ENCODE results near the gene ITPR2. TPM values are rescaled to one million over a fixed set of nuclear protein-coding genes. Genes with fewer than 3 reads are reported as not detected.

The ITPR2 gene
- polyA plus RNA-seq, 4 donors: 11.0 to 15.3 (median 14.6) TPM

DNA sequence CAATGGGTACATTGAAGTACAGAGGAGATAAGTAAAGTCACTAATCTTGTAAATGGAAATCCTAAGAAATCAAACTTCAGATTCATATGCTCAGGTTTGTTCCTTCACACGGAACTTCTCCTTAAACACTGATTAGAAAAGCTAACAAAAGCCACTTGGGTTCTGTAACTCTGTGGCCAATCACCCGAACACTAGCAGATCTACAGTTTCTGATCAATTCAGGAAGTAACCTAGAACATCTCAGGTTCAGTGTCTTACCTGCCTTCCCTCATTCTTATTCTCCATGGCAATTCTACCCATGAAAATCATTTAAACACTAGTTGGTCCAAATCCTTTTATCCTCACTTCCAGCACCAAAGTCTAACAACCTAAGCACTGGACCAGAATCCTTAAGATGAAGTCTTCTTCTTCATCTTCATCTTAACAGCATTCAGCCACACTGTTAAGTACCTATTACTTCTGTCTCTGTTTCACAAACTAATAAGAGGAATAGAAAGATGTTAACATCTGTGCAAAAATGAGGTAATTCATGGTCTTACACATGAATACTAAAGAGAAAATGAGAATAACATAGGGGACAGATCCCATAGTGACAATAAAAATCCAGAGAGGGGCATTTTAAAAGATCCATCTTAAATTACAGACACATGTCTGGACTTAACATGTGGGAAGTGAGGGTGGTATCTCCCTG is 453.1 kb downstream of the ITPR2 start:
- DNase-seq (ENCODE audit: low read depth in 4 of 4, low spot score in 2 of 4): no peak

DNA sequence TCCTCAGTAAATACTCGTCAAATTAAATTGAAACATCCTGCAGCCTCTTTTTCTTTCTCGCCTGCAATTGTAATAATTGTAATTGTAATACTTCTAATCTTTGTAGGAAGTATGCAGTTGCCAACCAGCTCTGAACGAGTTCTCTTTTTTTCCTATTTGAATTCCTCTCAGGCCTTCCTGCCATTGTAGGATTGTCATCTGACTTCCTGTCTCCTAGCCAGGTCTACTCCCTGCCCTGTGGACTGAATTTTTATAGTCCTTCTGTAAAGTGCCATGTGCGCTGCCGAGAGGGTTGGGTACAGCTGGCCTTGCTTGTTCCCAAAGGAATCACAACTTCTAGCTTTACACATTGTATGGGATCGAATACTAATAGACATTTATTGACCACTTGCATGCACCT is 454.3 kb downstream of the ITPR2 start:
- DNase-seq (ENCODE audit: low read depth in 4 of 4, low spot score in 2 of 4): no peak

DNA sequence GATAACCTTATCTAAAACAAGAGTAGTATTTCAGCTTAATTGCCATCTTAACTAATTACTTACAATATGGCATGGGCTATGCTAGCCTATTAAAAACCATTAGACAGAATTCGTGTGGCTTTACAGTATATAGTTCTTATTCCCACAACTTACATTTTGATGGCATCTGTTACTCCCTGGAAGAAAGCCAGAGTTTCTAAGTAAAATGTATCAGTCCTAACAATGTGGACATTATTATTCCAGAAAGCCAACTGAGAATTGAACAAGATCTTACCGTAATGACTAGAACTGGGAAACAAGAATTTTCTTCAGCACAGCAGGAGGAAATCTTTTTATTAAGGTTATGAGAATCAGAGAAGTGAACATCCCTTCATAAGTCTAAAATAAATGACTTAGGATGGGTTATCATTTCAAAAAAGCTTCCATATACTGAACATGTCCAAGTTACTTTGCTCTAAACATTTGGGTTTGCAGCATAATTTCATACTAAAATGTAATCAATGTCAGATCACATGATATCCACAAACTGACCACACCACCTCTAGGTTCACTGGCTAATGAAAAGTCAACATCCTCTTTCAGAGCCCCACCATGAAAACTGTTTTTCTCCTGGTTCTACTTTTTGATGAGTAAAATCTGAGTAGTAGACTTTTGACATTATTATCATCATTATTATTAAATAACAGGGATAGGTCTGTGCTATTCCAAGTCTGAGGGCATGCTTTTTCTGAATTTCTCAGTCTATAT is 457.9 kb downstream of the ITPR2 start:
- no peak for DNase-seq (ENCODE audit: low read depth in 4 of 4, low spot score in 2 of 4)

DNA sequence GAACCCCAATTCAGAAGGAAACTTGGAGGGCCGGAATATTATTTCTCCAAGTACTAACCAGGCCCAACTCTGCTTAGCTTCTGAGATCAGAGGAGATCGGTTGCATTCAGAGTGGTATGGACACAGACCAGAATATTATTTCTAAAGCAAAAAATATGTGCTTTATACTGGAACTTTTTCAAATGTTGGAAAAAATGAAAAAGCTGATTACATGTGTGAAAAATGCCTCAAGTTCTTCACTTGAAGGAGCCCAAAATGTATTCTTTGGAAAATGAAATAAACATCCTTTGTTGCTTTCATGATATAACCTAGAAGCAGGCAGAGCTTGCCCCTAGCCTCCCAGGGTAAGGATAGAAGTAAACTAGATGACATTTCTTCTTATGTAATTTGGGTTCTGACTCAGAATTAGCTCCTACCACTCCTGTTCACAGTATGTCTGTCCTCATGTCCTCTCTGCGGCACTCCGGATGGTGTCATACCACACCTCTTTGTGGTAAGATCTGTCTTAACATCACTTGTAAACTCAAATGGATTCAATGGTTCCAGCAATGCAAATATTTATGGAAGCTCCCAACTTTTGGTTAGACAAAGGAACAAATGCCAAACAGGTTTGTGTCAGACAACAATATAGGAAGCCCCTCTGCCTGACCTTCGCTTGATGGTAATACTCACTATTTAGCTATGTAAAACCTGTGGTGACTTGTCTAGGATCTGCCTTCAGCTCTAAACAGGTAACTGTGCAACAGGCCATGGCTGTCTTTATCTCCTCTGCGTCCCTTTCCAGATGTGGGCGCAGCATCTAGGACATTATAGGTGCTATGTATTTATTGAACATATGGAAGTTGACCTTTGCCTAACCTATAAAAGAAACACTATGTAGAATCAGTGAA is 459.1 kb downstream of the ITPR2 start:
- DNase-seq (ENCODE audit: low read depth in 4 of 4, low spot score in 2 of 4): no peak

DNA sequence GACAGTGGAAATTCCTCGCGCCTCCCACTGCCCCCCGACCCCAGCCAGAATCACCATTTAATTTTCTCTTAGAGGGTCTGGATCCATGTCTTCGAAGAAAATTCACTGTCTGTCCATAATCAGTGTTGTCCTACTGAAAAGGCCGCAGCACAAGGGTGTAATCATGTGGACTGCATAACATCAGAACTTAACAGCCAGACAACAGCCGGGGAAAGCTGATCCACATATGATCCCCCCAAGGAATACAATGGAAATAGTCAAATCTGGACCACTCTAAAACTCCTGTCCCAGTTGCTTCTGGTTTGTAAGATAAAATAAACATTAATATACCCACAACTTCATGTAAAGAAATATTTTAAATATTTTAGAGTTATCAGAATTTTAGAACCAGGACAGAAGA is 460.1 kb downstream of the ITPR2 start:
- no peak for DNase-seq (ENCODE audit: low read depth in 4 of 4, low spot score in 2 of 4)

DNA sequence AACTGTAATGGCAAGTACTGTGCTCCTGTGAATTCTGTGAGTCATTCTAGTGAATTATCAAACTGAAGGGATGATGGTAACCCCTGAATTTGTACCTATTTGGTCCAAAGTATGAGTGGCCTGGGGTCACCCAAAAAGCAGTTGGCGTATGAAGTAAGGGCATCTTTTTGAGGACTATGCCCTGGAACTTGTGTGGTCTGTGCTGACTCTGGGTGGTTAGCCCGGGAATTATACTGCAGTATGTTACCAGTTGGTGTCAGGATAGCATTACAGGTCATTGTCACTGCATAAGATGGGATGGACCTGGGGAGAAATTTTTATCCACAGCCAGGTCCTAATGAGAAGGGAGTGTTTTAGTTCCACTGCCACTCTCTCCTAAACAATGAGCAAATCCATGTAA is 462.9 kb downstream of the ITPR2 start:
- no peak for DNase-seq (ENCODE audit: low read depth in 4 of 4, low spot score in 2 of 4)

DNA sequence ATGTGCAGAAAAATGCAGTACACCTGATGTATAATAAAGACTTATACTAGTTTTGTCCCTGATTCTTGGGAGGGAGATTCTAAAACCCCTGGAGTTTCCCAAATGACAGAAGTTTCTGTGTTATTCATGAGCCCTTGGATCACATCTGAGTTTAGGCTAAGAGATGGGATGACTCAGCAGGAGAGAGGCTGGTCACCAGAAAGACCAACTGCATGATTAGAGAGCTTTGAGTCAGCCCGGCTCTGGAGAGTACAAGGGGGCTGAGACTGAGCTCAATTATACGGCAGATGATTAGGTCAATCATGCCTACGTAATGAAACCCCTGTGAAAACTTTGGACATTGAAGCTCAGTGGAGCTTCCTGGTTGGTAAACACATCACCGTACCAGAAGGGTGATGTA is 463.4 kb downstream of the ITPR2 start:
- DNase-seq (ENCODE audit: low read depth in 4 of 4, low spot score in 2 of 4): no peak

DNA sequence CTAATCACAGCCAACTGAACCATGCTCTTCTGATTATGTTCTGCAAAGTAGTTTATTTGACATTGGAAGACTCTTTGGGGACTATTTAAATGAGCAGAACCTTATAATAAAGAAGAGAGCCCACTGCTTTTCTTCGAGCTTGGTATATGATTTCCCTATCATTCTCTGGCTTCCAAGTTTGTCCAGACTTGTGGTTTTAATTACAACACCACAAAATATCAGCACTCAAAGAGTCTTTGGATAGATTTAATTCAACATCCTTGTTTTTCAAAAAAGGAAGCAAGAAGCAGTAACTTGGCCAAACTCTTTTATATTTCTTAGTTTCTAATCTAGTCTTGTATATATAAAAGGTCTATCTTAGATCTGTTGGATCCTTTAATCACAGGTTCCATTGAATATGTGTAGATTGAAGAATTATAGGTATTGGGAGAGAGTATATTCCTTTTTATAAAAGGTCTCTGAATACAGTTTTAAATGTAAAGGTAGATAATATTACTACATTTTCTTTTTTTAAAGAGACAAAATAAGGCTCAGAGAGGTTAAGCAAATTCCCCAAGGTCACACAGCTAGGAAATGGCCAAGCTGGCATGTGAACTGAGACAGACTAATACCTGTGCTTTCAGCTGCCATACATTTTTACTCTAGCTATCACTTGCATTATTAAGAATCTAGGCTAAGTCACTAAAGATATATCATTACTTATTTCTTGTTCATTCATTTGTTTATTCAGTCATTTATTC is 464.8 kb downstream of the ITPR2 start:
- DNase-seq (ENCODE audit: low read depth in 4 of 4, low spot score in 2 of 4): no peak

DNA sequence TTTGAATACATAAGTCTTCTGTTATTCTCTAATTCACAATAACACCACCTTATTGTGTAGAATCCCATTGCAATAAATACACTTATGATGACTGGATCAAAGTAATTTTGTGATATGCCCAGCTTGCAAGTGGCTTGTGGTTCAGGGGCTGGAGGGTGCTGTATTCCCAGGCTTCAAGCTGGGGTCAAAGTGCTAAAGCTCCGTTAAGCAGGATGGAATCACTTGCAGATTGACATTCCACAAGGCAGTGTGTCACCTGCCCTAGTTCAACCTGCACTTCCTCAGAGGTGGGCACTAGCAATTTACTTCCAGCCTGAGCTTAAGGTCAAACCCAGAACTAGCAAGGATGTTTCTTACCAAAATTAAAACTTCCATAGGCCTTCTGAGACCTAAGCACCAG is 471.0 kb downstream of the ITPR2 start:
- no peak for DNase-seq (ENCODE audit: low read depth in 4 of 4, low spot score in 2 of 4)

DNA sequence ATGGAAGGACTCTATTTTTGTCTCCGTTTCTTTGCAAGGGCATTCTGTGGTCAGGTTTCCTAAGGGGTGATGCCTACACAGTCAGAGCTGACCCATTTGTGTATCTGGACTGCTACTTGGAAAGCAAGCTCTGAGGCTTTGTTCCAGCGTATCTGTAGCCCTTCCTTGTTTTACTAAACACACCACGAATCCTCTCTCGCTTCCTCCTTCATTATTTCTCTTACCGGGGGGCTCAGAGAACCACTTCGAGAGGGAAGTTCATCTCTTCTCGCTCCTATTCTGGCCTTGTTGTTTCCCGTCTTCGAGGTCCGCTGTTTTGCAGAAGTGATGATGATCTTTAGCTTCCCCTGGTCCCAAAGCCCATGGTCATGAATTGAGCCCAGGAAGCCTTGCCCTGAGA is 472.9 kb downstream of the ITPR2 start:
- no peak for DNase-seq (ENCODE audit: low read depth in 4 of 4, low spot score in 2 of 4)

DNA sequence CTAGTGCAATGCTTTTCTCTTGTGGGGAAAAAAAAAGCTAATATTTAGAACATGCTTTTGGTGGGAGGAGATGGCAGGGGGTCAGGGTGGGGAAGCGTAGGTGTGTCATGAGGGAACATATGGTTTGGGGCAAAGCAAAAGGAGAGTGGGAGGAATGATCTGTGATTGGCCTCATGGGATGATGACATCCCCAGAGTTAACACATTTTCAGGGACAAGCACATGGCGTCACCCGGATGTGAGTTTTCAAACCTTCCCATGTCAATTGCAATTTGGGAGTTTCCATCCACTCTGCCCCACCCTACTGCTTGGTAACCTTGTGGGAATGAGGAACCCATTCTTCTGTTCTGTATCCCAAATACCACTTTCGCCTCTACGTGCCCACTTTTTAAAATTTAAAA is 473.4 kb downstream of the ITPR2 start:
- DNase-seq (ENCODE audit: low read depth in 4 of 4, low spot score in 2 of 4): no peak

DNA sequence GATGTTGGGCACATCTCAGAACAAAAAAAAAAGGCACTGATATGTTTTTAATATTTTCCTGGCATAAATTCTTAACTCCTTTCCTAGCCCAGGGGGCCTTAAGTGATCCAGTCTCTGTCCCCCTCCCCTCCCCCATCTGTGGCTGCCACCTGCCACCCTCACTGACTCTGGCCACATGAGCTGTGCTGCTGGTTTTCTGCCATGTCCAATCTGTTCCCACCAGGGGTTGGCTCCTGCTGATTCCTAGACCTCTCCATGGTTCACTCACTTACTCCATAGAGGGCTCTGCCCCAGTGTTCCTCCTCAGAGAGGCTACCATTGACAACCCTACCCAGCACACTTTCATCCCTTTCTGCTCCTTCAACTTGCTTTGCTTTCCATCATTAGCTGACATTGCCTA is 474.3 kb downstream of the ITPR2 start:
- no peak for DNase-seq (ENCODE audit: low read depth in 4 of 4, low spot score in 2 of 4)

DNA sequence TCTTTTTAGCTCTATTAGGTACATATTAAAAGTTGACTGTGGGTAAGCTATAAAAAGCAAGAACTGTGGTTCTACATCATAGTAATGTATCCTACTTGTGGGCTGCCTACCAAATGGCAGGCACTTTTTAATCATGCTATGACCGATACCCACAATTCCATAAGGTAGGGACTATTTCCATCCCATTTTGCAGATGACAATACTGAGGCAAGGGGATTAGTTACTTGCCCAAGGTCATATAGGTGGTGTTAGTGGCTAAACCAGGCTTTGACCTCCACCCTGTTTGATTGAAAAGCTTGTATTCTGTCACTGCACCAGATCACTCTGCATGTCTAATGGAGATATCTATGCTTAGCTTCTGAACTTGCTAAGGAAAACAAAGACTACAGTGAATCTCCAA is 485.7 kb downstream of the ITPR2 start:
- DNase-seq (ENCODE audit: low read depth in 4 of 4, low spot score in 2 of 4): no peak

DNA sequence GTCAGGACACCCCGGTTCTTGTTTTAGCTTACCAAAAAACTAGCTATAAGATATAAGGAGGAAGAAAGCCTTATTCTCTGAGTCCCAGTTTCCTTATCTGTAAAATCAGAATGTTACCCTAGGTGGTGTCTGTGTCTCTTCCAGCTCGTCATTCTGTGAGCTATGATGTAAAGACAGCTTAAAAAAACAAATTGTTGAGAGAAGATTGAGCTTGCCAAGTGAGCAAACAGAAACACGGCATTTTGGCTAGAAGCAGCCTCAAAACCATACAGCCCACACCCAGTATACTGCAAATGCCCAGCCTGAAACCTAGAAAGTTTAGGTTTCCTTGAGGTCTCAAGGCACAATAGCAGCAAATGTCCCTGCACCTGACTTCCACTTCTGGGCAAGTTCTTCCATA is 486.3 kb downstream of the ITPR2 start:
- DNase-seq (ENCODE audit: low read depth in 4 of 4, low spot score in 2 of 4): no peak

DNA sequence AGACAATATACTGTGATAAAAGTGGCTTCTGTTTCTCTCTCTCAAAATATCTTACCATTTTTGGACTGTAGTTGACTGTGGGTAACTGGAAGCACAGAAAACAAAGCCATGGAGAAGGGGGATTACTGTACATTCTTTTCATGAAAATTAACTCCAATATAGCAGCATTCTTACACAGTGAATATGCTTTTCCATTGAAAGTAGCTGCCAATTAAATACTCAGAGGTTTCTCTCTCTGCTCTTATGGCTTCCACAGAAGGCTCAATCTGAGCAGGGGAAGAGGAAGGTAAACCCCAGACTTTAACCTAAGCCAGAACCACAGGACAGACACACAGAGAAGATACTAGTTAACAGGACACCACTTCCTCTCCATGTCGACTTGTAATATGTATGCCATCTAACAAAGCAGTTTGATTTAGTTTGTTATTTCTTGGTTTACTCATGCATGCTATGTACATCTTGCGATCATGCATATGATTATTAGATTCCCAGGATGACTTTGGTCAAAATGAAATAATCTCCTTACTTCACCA is 487.5 kb downstream of the ITPR2 start:
- DNase-seq (ENCODE audit: low read depth in 4 of 4, low spot score in 2 of 4): no peak

DNA sequence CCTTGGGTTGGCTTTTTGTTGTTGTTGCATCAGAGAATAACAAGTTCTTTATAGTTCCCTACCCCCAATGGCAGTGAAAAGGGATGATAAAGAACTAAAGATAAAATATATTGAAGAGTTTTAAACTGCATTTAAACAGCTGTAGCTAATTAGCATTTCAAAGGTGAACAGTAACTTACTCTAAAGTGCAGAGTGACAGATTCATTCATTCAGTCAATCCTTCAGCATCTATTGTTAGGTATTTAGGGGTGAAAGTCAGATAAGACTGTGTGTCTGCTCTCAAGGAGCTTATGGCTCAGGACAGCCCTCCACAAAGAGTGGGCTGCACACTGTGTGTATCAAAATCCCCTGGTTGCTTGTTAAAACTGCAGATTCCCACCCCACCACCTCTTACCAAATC is 491.5 kb downstream of the ITPR2 start:
- no peak for DNase-seq (ENCODE audit: low read depth in 4 of 4, low spot score in 2 of 4)

DNA sequence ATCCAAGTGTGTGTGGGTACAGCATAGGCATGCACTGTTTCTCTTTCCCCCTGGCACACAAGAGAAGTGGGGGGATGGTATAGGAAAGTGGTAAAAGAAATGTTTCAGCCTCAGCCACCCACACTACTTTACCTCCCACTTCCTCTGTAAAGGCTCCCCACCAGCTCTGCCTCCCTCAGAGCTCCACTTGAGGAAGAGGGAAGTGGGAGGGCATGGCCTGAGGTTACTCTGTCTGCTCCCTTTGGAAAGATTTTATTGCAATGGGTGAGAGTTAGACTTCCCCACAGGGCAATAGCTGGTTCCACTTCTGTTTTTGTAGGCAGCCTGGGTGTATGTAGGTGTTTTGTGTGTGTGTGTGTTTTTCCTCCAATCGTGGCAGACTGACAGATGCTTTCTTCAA is 492.3 kb downstream of the ITPR2 start:
- no peak for DNase-seq (ENCODE audit: low read depth in 4 of 4, low spot score in 2 of 4)

DNA sequence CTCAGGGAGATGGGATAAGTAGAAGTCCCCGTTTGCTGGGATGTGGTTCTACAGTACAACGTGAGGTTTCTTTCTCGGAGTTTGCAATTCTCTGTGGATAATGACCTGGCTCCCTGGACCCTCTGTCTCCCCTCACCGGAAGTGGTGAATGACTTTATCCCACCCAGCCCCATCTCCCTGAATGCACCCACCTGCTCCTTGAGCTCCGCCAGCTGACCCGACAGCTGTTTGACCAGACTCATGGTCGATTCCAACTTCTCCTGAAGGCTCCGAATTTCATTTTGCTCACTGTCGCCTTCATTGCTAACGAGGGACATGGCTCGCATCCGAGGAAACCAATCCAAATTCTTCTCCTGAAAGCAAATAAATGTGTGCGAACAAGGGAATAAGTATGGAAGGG is 493.0 kb downstream of the ITPR2 start:
- DNase-seq (ENCODE audit: low read depth in 4 of 4, low spot score in 2 of 4): no peak

DNA sequence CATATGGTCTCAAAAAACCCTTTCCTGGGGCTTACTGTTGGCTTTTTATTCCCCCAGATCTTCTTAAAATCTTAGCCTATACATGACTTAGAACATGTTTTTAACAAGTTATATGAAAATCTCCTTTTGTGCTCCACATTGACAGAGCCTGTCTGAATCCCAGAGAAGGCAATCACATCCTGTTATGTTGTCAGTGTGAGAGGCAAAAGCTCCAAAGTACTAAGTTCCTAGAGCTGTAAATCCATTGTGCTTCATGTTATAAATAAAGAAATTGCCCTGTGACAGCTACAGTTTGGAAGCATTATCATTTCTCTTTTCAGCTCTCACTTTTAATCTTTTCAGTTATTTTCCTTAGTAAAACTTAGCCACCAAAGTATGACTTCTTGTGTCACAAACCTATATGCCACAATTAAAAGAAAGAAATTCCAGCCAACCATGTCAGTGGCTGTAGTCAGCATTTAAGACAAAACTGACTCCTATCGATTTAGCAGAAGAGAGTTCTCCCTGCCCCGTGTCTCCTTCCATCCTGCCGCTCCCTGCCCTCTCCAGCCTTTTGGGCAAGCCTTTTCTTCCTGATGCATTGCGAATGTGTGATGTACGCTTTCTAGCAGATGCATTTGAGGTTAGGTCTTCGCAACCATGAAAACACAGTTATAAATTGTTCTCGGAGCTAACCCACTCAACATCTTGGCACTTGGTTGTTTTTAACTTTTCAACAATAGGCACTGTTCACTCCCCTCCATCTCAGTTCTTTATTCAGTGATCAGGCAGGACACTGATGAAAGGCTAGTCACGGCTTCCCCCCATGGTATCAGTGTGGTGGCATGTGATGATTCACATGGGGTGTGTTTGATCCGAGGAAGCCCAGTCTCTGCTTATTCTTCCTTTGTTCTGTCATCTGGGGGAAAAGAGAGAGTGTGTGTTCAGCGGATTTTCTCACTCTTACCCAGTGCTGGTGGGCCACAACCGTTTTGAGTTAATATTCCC is 494.1 kb downstream of the ITPR2 start:
- DNase-seq (ENCODE audit: low read depth in 4 of 4, low spot score in 2 of 4): no peak

All from left renal cortex interstitium (tissue), 4 donors.